Astrocyte of the cerebellum (primary cell): Measurements from ENCODE around the gene TEX264.

Experiments used
- DNase-seq: peaks from one replicate; pipeline ENCODE4 v3.0.0-alpha.2; 2011; ENCODE audit warnings: low read depth
- H3K4me3 ChIP-seq: 2 replicates; pipeline ENCODE4 v1.5.1; 2011; ENCODE audit warnings: mild to moderate bottlenecking, low read depth, low read length, moderate library complexity
- CTCF ChIP-seq: IDR thresholded peaks from 2 replicates; pipeline ENCODE4 v1.5.1; 2012; ENCODE audit warnings: low read length, low read depth, moderate library complexity, mild to moderate bottlenecking; ENCODE audit errors: missing control alignments
- in situ Hi-C: cut with HindIII; loops from 2 replicates; pipeline ENCODE4 v1.10.0; 2017; ENCODE audit warnings: low sequenced_read_pairs

Gene TEX264

GRCh38 chr3:51706788-51707731 lies 36.0 kb downstream of the TEX264 start, which contains the start of gene GRM2:
GRM2 (plus strand) TSS chr3:51707068; CDS start chr3:51708984, 1,916 bp downstream.
- in situ Hi-C loops: no loop called here
- peak; percentile 75 for DNase-seq
- TF ChIP-seq CTCF: no peak
- H3K4me3 ChIP-seq: peak within 1 kb of the TSS; percentile 38

- H3K4me3 ChIP-seq: no peak overlapping the region
- in situ Hi-C loops: no loop called here
- no peak for TF ChIP-seq CTCF
- DNase-seq: no peak
Observed at GRCh38 chr3:51708216-51708845, 37.3 kb downstream of the TEX264 start.

GRCh38 chr3:51709004-51709420 lies 38.0 kb downstream of the TEX264 start:
- no peak for TF ChIP-seq CTCF
- in situ Hi-C loops: no loop called here
- DNase-seq: no peak
- no peak overlapping the region for H3K4me3 ChIP-seq

- DNase-seq: no peak
- in situ Hi-C loops: no loop called here
- TF ChIP-seq CTCF: no peak
- no peak overlapping the region for H3K4me3 ChIP-seq
Observed at GRCh38 chr3:51709675-51710074, 38.6 kb downstream of the TEX264 start.

- in situ Hi-C loops: no loop called here
- no peak for TF ChIP-seq CTCF
- no peak for DNase-seq
- H3K4me3 ChIP-seq: no peak overlapping the region
Observed at GRCh38 chr3:51710631-51711351, 39.7 kb downstream of the TEX264 start.

GRCh38 chr3:51711352-51712037 lies 40.4 kb downstream of the TEX264 start:
- TF ChIP-seq CTCF: no peak
- H3K4me3 ChIP-seq: no peak overlapping the region
- in situ Hi-C loops: no loop called here
- no peak for DNase-seq
